OCI-LY3 (cell line): ENCODE results near the gene TMEM255B.

Experiments used
- CTCF ChIP-seq: fragments of 200-600, 300-600 bp; sonication (generic); IDR thresholded peaks from 2 replicates; pipeline ENCODE4 v1.5.1; 2014; ENCODE audit warnings: antibody characterized with exemption, low read length, low read depth
- EZH2phosphoT487 ChIP-seq: fragments of 200-600 bp; shearing (Covaris generic); IDR thresholded peaks from 2 replicates; pipeline ENCODE4 v1.6.1; 2018; ENCODE audit warnings: antibody characterized with exemption, mixed run types, low read depth

GRCh38 chr13:113742445-113743120, 16.4 kb upstream of the TMEM255B start:
- TF ChIP-seq CTCF (no peak), EZH2phosphoT487 (no peak)
